Kidney (tissue), 14 donors: ENCODE data around the gene NSUN4. TPM values are rescaled to one million over a fixed set of nuclear protein-coding genes. Genes with fewer than 3 reads are reported as not detected.
"Not testable (repeated sequence)": the region's sequence is repeated elsewhere in the genome, so short reads cannot be mapped to it uniquely, and the experiment has no call there.

Experiments
- DNase-seq, 5 donors: peaks; one replicate each; pipeline ENCODE4 v3.0.0-alpha.2; 2013 to 2020
- FAIRE-seq: peaks from 2 replicates; lab custom pipeline; 2012; peaks lifted over from hg19 to GRCh38; lab: Jason Lieb, UNC
- H3K27ac ChIP-seq, 2 donors: one replicate each; pipeline ENCODE4 v1.7.0; 2013; ENCODE audit warnings: low read depth in 2 of 2, low read length in 2 of 2, inconsistent platforms in 1 of 2
- H3K27me3 ChIP-seq: one replicate; pipeline ENCODE4 v1.7.1; 2013; ENCODE audit warnings: low read length, inconsistent platforms; ENCODE audit not compliant: control insufficient read depth, insufficient read depth
- H3K36me3 ChIP-seq, 3 donors: one replicate each; pipeline versions ENCODE4 v1.7.0 to v1.7.1; 2013; ENCODE audit warnings: low read length in 3 of 3, control low read depth in 1 of 3, inconsistent platforms in 1 of 3; ENCODE audit not compliant: insufficient read depth in 3 of 3, control insufficient read depth in 2 of 3
- H3K4me1 ChIP-seq, 3 donors: one replicate each; pipeline versions ENCODE4 v1.7.0 to v1.7.1; 2013; ENCODE audit warnings: low read length in 3 of 3, inconsistent platforms in 1 of 3, low read depth in 1 of 3; ENCODE audit not compliant: control insufficient read depth in 2 of 3, insufficient read depth in 2 of 3
- H3K4me3 ChIP-seq, 3 donors: one replicate each; pipeline versions ENCODE4 v1.7.0 to v1.8.1; 2013; ENCODE audit warnings: low read length in 3 of 3, control low read depth in 1 of 3, inconsistent platforms in 1 of 3
- H3K9ac ChIP-seq, 3 donors: one replicate each; pipeline versions ENCODE4 v1.7.0 to v1.7.1; 2013; ENCODE audit warnings: low read length in 3 of 3, control low read depth in 1 of 3, inconsistent platforms in 1 of 3
- H3K9me3 ChIP-seq, 3 donors: one replicate each; pipeline versions ENCODE4 v1.7.0 to v1.7.1; 2013; ENCODE audit warnings: low read length in 3 of 3, control low read depth in 1 of 3, inconsistent platforms in 1 of 3; ENCODE audit not compliant: control insufficient read depth in 2 of 3, insufficient read depth in 1 of 3
- CTCF ChIP-seq: IDR thresholded peaks from 3 replicates; pipeline ENCODE4 v1.5.1; 2012; ENCODE audit warnings: mild to moderate bottlenecking, moderate library complexity, borderline replicate concordance; ENCODE audit not compliant: insufficient read depth; ENCODE audit errors: extremely low read depth
- intact Hi-C: fragments of 100-400 bp; cut with DNase I; formaldehyde crosslinking; loops from one replicate; pipeline ENCODE4 v1.11.1; 2022
- polyA plus RNA-seq: library from polyadenylated mRNA; stranded (reverse); fragments of 350-450 nt; fragmentation: Illumina TruSeq; extraction: RNeasy Lipid Tissue Mini Kit (QIAGEN cat#74804); gene quantifications from one replicate; pipeline ENCODE4 v1.2.3, GENCODE V29; 2014; ENCODE audit warnings: low read depth, low replicate concordance; ENCODE audit not compliant: insufficient read depth
- total RNA-seq: library from RNA; stranded (reverse); fragmentation: NEBNext Ultra II Directional; extraction: Animal tissue kit (Norgen Biotek cat#: 25700); gene quantifications from one replicate; pipeline ENCODE4 v1.2.1, GENCODE V29; 2021
- donor health status: control.
- donor health status: control.
- donor health status: control.
- donor health status: control.
- donor health status: control.
- donor health status: DM: yes; HTN: yes; CAD: no.
- donor health status: Normal renal cell carcinoma (clear cell type).

NSUN4 gene
- total and polyA plus RNA-seq, 2 donors from 2014 or later = 12.4 to 32.2 TPM

- FAIRE-seq = no peak
Observed at GRCh38 chr1:46362158-46362557, 21.6 kb downstream of the NSUN4 start.

GRCh38 chr1:46363121-46363520, 22.5 kb downstream of the NSUN4 start:
- Histone ChIP-seq H3K36me3 (peaks cover 5 to 24% (median 23%) of the 10 kb centered on the region in 3 donors), H3K9ac (no peak overlapping the region), H3K4me3 (no peak overlapping the region), H3K4me1 (no peaks in the 10 kb centered on the region), H3K9me3 (no peaks in the 10 kb centered on the region), H3K27ac (no peak overlapping the region), H3K27me3 (no peaks in the 10 kb centered on the region)
- intact Hi-C loops = no loop called here
- TF ChIP-seq CTCF = no peak
- DNase-seq = no peak
- FAIRE-seq = no peak

More at GRCh38 chr1:46362158-46362557, 21.6 kb downstream of the NSUN4 start:
- H3K9ac ChIP-seq = no peak overlapping the region
- H3K4me3 ChIP-seq = no peak overlapping the region
- no peak for DNase-seq
- TF ChIP-seq CTCF = no peak
- H3K9me3 ChIP-seq = no peaks in the 10 kb centered on the region
- no peaks in the 10 kb centered on the region for H3K4me1 ChIP-seq
- no peak overlapping the region for H3K27ac ChIP-seq
- intact Hi-C loops = no loop called here
- H3K27me3 ChIP-seq = no peaks in the 10 kb centered on the region
- H3K36me3 ChIP-seq = peaks cover 5 to 28% (median 24%) of the 10 kb centered on the region in 3 donors

GRCh38 chr1:46364612-46365011, 24.0 kb downstream of the NSUN4 start:
- Histone ChIP-seq H3K9me3 (no peaks in the 10 kb centered on the region), H3K4me3 (no peak overlapping the region), H3K4me1 (no peaks in the 10 kb centered on the region), H3K27ac (no peak overlapping the region), H3K36me3 (peaks cover 5 to 24% (median 23%) of the 10 kb centered on the region in 3 donors), H3K9ac (no peak overlapping the region), H3K27me3 (no peaks in the 10 kb centered on the region)
- no peak for TF ChIP-seq CTCF
- DNase-seq (no peak), FAIRE-seq (no peak)
- intact Hi-C loops = no loop called here

GRCh38 chr1:46365796-46366195, 25.2 kb downstream of the NSUN4 start:
- H3K27me3 ChIP-seq, DNase-seq, H3K4me3 ChIP-seq, H3K27ac ChIP-seq, intact Hi-C loops, H3K9me3 ChIP-seq, H3K4me1 ChIP-seq, FAIRE-seq, H3K9ac ChIP-seq: not testable (repeated sequence)
- peaks cover 5 to 20% (median 19%) of the 10 kb centered on the region in 3 donors for H3K36me3 ChIP-seq
